IMR-90 (cell line): ENCODE results near the gene SLC3A2. TPM values are rescaled to one million over a fixed set of nuclear protein-coding genes. Genes with fewer than 3 reads are reported as not detected.

Experiments
- ATAC-seq: fragments of 200-7000 bp; cut with Tn5 transposase; 2 replicates; pipeline ENCODE4 v1.9.1; 2020; ENCODE audit warnings: low read depth, mild to moderate bottlenecking, moderate library complexity
- BruUV-seq: library from RNA; stranded (reverse); fragments of 400-500 nt; replicated peaks from 2 replicates; lab custom pipeline; 2021; lab: Mats Ljungman, UMichigan
- CTCF ChIA-PET: fragments of 300-600 bp; formaldehyde crosslinking; extraction: SDS; loops from one replicate; lab custom pipeline; 2021; ENCODE audit warnings: antibody characterized with exemption; lab: Yijun Ruan, JAX
- POLR2A ChIA-PET: fragments of 300-600 bp; sonication (Branson Sonifier 250); formaldehyde crosslinking; loops from one replicate; lab custom pipeline; 2022; ENCODE audit warnings: antibody characterized with exemption; ENCODE audit not compliant: unreplicated experiment; lab: Charles Lee
- DNase-seq: peaks from one replicate; pipeline ENCODE4 v3.0.0; 2013
- H2AFZ ChIP-seq: replicated peaks from 2 replicates; pipeline ENCODE3; 2013; ENCODE audit warnings: low read length, mild to moderate bottlenecking; ENCODE audit not compliant: poor library complexity
- H2AK5ac ChIP-seq: 2 replicates; pipeline ENCODE4 v1.6.1; 2013; ENCODE audit warnings: low read depth, low read length, inconsistent platforms
- H2AK9ac ChIP-seq: replicated peaks from 2 replicates; pipeline ENCODE3; 2013; ENCODE audit warnings: mild to moderate bottlenecking, low read depth, low read length, moderate library complexity; ENCODE audit not compliant: poor library complexity
- H2BK120ac ChIP-seq: 2 replicates; pipeline ENCODE4 v1.6.1; 2013; ENCODE audit warnings: low read depth, low read length, inconsistent platforms
- H2BK15ac ChIP-seq: 3 replicates; pipeline ENCODE4 v1.6.1; 2013; ENCODE audit warnings: low read depth, low read length, inconsistent platforms
- H2BK20ac ChIP-seq: 2 replicates; pipeline ENCODE4 v1.6.1; 2013; ENCODE audit warnings: low read depth, mild to moderate bottlenecking, inconsistent platforms, low read length, moderate library complexity
- H2BK5ac ChIP-seq: 2 replicates; pipeline ENCODE4 v1.6.1; 2013; ENCODE audit warnings: mild to moderate bottlenecking, low read depth, low read length, inconsistent platforms; ENCODE audit not compliant: poor library complexity, severe bottlenecking
- H3K14ac ChIP-seq: replicated peaks from 2 replicates; pipeline ENCODE4 v1.6.1; 2013; ENCODE audit warnings: low read depth, low read length, inconsistent platforms
- H3K18ac ChIP-seq: 2 replicates; pipeline ENCODE4 v1.6.1; 2013; ENCODE audit warnings: low read depth, low read length, control low read depth
- H3K23ac ChIP-seq: 2 replicates; pipeline ENCODE4 v1.6.1; 2013; ENCODE audit warnings: low read depth, low read length, inconsistent platforms
- H3K27ac ChIP-seq: 2 replicates; pipeline ENCODE4 v1.5.1; 2013; ENCODE audit warnings: mild to moderate bottlenecking, control low read depth, low read length; ENCODE audit not compliant: insufficient read depth
- H3K27me3 ChIP-seq: 2 replicates; pipeline ENCODE4 v1.6.1; 2013; ENCODE audit warnings: low read length; ENCODE audit not compliant: control insufficient read depth, insufficient read depth
- H3K36me3 ChIP-seq: 2 replicates; pipeline ENCODE4 v1.6.1; 2013; ENCODE audit warnings: low read length, mixed read lengths; ENCODE audit not compliant: control insufficient read depth, insufficient read depth
- H3K4ac ChIP-seq: 2 replicates; pipeline ENCODE4 v1.6.1; 2013; ENCODE audit warnings: low read depth, low read length, inconsistent platforms
- H3K4me1 ChIP-seq: 2 replicates; pipeline ENCODE4 v1.6.1; 2013; ENCODE audit warnings: low read length, mixed read lengths; ENCODE audit not compliant: control insufficient read depth, insufficient read depth
- H3K4me2 ChIP-seq: 2 replicates; pipeline ENCODE4 v1.6.1; 2013; ENCODE audit warnings: low read depth, mild to moderate bottlenecking, control low read depth, low read length, moderate library complexity
- H3K4me3 ChIP-seq: 2 replicates; pipeline ENCODE4 v1.5.1; 2013; ENCODE audit warnings: low read depth, mild to moderate bottlenecking, control low read depth, low read length, moderate library complexity; ENCODE audit not compliant: insufficient read depth
- H3K56ac ChIP-seq: 2 replicates; pipeline ENCODE4 v1.6.1; 2013; ENCODE audit warnings: low read length, inconsistent platforms; ENCODE audit not compliant: insufficient read depth; ENCODE audit errors: extremely low read depth
- H3K79me1 ChIP-seq, 2 experiments: 2 replicates each; pipeline ENCODE4 v1.6.1; 2013; ENCODE audit warnings: low read length in 2 of 2, inconsistent platforms in 1 of 2, low read depth in 1 of 2
- H3K9ac ChIP-seq: 2 replicates; pipeline ENCODE4 v1.6.1; 2013; ENCODE audit warnings: low read depth, low read length, control low read depth
- H3K9me1 ChIP-seq: 2 replicates; pipeline ENCODE4 v1.6.1; 2013; ENCODE audit warnings: low read length, inconsistent platforms; ENCODE audit not compliant: insufficient read depth
- H3K9me3 ChIP-seq: 2 replicates; pipeline ENCODE4 v1.6.1; 2013; ENCODE audit warnings: low read length; ENCODE audit not compliant: control insufficient read depth, insufficient read depth
- H4K20me1 ChIP-seq: 2 replicates; pipeline ENCODE4 v1.6.1; 2013; ENCODE audit warnings: low read length, inconsistent platforms; ENCODE audit not compliant: insufficient read depth
- H4K5ac ChIP-seq: 2 replicates; pipeline ENCODE4 v1.6.1; 2013; ENCODE audit warnings: mild to moderate bottlenecking, low read depth, low read length, control low read depth
- H4K8ac ChIP-seq, 2 experiments: 2 replicates each; pipeline ENCODE4 v1.6.1; 2013; ENCODE audit warnings: low read depth in 2 of 2, low read length in 2 of 2, control low read depth in 1 of 2, inconsistent platforms in 1 of 2
- H4K91ac ChIP-seq: 2 replicates; pipeline ENCODE4 v1.6.1; 2013; ENCODE audit warnings: low read depth, low read length, inconsistent platforms; ENCODE audit not compliant: insufficient read depth
- CEBPB ChIP-seq: IDR thresholded peaks from 2 replicates; pipeline ENCODE4 v1.6.1; 2012; ENCODE audit warnings: low read depth, low read length, improper control_type of control experiment
- CHD1 ChIP-seq: IDR thresholded peaks from 2 replicates; pipeline ENCODE4 v1.6.1; 2012; ENCODE audit warnings: low read depth, low read length, improper control_type of control experiment
- FOS ChIP-seq: fragments of 150-350 bp; IDR thresholded peaks from 2 replicates; pipeline ENCODE4 v1.6.1; 2016; ENCODE audit warnings: low read depth, low read length
- MAFK ChIP-seq: IDR thresholded peaks from 2 replicates; pipeline ENCODE4 v1.6.1; 2012; ENCODE audit warnings: low read depth, low read length, improper control_type of control experiment
- MAZ ChIP-seq: IDR thresholded peaks from 2 replicates; pipeline ENCODE4 v1.6.1; 2012; ENCODE audit warnings: low read depth, mild to moderate bottlenecking, low read length, improper control_type of control experiment, moderate library complexity, borderline replicate concordance
- MXI1 ChIP-seq: IDR thresholded peaks from 2 replicates; pipeline ENCODE4 v1.6.1; 2012; ENCODE audit warnings: low read depth, mild to moderate bottlenecking, low read length, moderate library complexity, borderline replicate concordance
- POLR2A ChIP-seq: IDR thresholded peaks from 2 replicates; pipeline ENCODE4 v1.6.1; 2012; ENCODE audit warnings: mild to moderate bottlenecking, low read depth, low read length
- RCOR1 ChIP-seq: IDR thresholded peaks from 2 replicates; pipeline ENCODE4 v1.6.1; 2012; ENCODE audit warnings: mild to moderate bottlenecking, low read length, improper control_type of control experiment; ENCODE audit not compliant: insufficient replicate concordance
- RFX5 ChIP-seq: IDR thresholded peaks from 2 replicates; pipeline ENCODE4 v1.8.0; 2012; ENCODE audit warnings: low read depth, mild to moderate bottlenecking, low read length, moderate library complexity
- SMC3 ChIP-seq: fragments of 150-350 bp; IDR thresholded peaks from 2 replicates; pipeline ENCODE4 v1.6.1; 2016; ENCODE audit warnings: low read depth, mild to moderate bottlenecking, antibody characterized with exemption, low read length, moderate library complexity
- WGBS, 2 experiments: methylation state at CpG; one replicate each; pipeline versions ENCODE4 v1.1.5 to v1.1.7; 2013; ENCODE audit warnings: missing lambda C conversion rate in 2 of 2; ENCODE audit not compliant: insufficient read length in 1 of 2; ENCODE audit errors: extremely low coverage in 2 of 2; 5-methylcytosine and 5-hydroxymethylcytosine counted together
- dilution Hi-C: fragments of 300-500 bp; cut with HindIII; formaldehyde crosslinking; loops from one replicate; pipeline ENCODE4 v1.14.3; 2018; ENCODE audit warnings: low sequenced_read_pairs; ENCODE audit not compliant: unreplicated experiment
- in situ Hi-C: fragments of 300-500 bp; cut with MboI; formaldehyde crosslinking; loops from 3 replicates; pipeline ENCODE4 v1.14.3; 2019; ENCODE audit warnings: low sequenced_read_pairs, inconsistent platforms, mixed read lengths
- intact Hi-C: fragments of 100-400 bp; cut with micrococcal nuclease; formaldehyde crosslinking; loops from 2 replicates; pipeline ENCODE4 v1.10.0; 2022
- polyA plus RNA-seq, 3 experiments: library from polyadenylated mRNA; depleted of rRNA; stranded (reverse); fragments of >200 nt; gene quantifications; 2 replicates each; pipeline ENCODE4 v1.2.3, GENCODE V29; 2012; ENCODE audit warnings: low replicate concordance in 1 of 3
- total RNA-seq: library from RNA; depleted of rRNA; stranded (reverse); fragments of >200 nt; gene quantifications from 2 replicates; pipeline ENCODE4 v1.2.3, GENCODE V29; 2012
- TF ChIP-seq, protein P1 (sequence below): fragments of 150-350 bp; IDR thresholded peaks from 2 replicates; pipeline ENCODE4 v1.6.1; 2017; ENCODE audit warnings: mild to moderate bottlenecking, antibody characterized with exemption, low read length, low read depth
- TF ChIP-seq, protein P2 (sequence below): conservative IDR thresholded peaks from 2 replicates; pipeline ENCODE4 v1.5.1; 2012; ENCODE audit warnings: mild to moderate bottlenecking, low read depth, low read length, improper control_type of control experiment

Gene SLC3A2
- total and polyA plus RNA-seq, 2 of the 4 experiments (the other 2 are of a cell fraction), result 140 to 239 TPM

DNA sequence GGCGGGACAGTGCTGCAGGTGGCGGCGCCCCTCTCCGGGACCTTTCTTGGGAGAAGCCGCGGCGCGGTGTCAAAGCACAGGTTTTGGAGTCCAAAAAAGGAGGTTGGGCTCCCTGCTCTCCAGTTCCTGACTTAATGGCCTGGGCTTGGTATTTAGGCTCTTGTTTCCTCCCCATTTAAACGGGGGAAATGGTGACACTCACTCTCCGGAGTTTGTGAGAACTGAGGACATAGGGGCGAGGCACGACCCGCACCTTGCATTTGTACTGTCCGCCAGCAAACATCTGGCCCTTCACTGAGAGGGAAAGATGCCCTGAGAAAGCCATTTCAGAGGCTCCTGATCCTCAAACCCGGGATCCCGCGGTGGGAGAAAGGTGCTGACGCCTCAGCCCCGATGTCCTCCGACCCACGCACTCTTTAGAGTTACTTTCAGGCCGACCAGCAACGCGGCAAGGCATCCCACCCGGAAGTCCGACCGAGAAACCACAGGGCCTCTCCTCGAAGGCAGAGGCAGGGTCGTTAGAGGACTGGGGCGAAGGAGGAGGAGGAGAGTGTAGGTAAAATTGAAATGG is 38.4 kb upstream of the SLC3A2 start:
- Histone ChIP-seq H3K9me1 (no peaks in the 10 kb centered on the region), H4K91ac (peak overlapping the region; percentile 94), H3K79me1 (peaks cover 5 to 16% of the 10 kb centered on the region in 2 experiments; a peak in 1 of 4 replicates), H3K4me3 (peak overlapping the region; percentile 26), H3K4me1 (peaks cover 8% of the 10 kb centered on the region), H3K9ac (peak overlapping the region; percentile 86), H3K36me3 (no peaks in the 10 kb centered on the region; the same call in 1 of the 2 replicates), H4K8ac (peak overlapping the region; percentile 98 to 99), H3K4ac (peak overlapping the region; percentile 91), H2BK20ac (peak overlapping the region; percentile 77; the same call in 1 of the 2 replicates), H3K9me3 (no peaks in the 10 kb centered on the region), H3K23ac (peak overlapping the region; percentile 92), H2AK5ac (peak overlapping the region; percentile 96), H4K20me1 (no peaks in the 10 kb centered on the region; the same call in none of the 2 replicates), H2AK9ac (peak overlapping the region; percentile 70), H4K5ac (peak overlapping the region; percentile 97), H3K27ac (peak overlapping the region; percentile 97), H3K56ac (peak overlapping the region; percentile 96), H3K27me3 (no peaks in the 10 kb centered on the region), H2AFZ (peak overlapping the region; percentile 84), H3K4me2 (peak overlapping the region; percentile 81), H2BK5ac (peak overlapping the region; percentile 98), H2BK15ac (peak overlapping the region; percentile 93; the same call in 1 of the 3 replicates), H3K18ac (peak overlapping the region; percentile 87), H3K14ac (peak overlapping the region; percentile 92), H2BK120ac (peak overlapping the region; percentile 80)
- POLR2A ChIA-PET, result interaction anchor here (0.6 to 1.5 kb wide), 4 partner anchors 10 to 142 kb away, joined by 3 to 16 read pairs (median 4); partner anchors contain the start of genes STX5 and TEX54
- CTCF ChIA-PET, result interaction anchor here (0.7 kb wide), 1 partner anchor 13 kb away, joined by 3 read pairs; no protein-coding TSS in a partner anchor
- 10% methylated on average over 11 of the region's 30 CpGs; no CpG with 5 or more reads in 1 of the 2 experiments for WGBS, 2 experiments
- in situ Hi-C loops (no loop called here), intact Hi-C loops (no loop called here), dilution Hi-C loops (no loop called here)
- TF ChIP-seq POLR2A (no peak), SMC3 (no peak), RCOR1 (no peak), CEBPB (no peak), MXI1 (no peak), RFX5 (no peak), MAZ (no peak), MAFK (no peak), FOS (no peak), CHD1 (no peak)
- TF ChIP-seq, protein P1, sequence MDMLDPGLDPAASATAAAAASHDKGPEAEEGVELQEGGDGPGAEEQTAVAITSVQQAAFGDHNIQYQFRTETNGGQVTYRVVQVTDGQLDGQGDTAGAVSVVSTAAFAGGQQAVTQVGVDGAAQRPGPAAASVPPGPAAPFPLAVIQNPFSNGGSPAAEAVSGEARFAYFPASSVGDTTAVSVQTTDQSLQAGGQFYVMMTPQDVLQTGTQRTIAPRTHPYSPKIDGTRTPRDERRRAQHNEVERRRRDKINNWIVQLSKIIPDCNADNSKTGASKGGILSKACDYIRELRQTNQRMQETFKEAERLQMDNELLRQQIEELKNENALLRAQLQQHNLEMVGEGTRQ, result no peak
- TF ChIP-seq, protein P2, sequence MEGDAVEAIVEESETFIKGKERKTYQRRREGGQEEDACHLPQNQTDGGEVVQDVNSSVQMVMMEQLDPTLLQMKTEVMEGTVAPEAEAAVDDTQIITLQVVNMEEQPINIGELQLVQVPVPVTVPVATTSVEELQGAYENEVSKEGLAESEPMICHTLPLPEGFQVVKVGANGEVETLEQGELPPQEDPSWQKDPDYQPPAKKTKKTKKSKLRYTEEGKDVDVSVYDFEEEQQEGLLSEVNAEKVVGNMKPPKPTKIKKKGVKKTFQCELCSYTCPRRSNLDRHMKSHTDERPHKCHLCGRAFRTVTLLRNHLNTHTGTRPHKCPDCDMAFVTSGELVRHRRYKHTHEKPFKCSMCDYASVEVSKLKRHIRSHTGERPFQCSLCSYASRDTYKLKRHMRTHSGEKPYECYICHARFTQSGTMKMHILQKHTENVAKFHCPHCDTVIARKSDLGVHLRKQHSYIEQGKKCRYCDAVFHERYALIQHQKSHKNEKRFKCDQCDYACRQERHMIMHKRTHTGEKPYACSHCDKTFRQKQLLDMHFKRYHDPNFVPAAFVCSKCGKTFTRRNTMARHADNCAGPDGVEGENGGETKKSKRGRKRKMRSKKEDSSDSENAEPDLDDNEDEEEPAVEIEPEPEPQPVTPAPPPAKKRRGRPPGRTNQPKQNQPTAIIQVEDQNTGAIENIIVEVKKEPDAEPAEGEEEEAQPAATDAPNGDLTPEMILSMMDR, result no peak
- peak; percentile 1; the same call in 1 of the 2 replicates for ATAC-seq
- no peak for DNase-seq
- BruUV-seq, result no TSS peak
